Measurements from ENCODE around the gene NEU4.
"Not testable (repeated sequence)": the region's sequence is repeated elsewhere in the genome, so short reads cannot be mapped to it uniquely, and the experiment has no call there.

Gene NEU4, protein sequence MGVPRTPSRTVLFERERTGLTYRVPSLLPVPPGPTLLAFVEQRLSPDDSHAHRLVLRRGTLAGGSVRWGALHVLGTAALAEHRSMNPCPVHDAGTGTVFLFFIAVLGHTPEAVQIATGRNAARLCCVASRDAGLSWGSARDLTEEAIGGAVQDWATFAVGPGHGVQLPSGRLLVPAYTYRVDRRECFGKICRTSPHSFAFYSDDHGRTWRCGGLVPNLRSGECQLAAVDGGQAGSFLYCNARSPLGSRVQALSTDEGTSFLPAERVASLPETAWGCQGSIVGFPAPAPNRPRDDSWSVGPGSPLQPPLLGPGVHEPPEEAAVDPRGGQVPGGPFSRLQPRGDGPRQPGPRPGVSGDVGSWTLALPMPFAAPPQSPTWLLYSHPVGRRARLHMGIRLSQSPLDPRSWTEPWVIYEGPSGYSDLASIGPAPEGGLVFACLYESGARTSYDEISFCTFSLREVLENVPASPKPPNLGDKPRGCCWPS

DNA sequence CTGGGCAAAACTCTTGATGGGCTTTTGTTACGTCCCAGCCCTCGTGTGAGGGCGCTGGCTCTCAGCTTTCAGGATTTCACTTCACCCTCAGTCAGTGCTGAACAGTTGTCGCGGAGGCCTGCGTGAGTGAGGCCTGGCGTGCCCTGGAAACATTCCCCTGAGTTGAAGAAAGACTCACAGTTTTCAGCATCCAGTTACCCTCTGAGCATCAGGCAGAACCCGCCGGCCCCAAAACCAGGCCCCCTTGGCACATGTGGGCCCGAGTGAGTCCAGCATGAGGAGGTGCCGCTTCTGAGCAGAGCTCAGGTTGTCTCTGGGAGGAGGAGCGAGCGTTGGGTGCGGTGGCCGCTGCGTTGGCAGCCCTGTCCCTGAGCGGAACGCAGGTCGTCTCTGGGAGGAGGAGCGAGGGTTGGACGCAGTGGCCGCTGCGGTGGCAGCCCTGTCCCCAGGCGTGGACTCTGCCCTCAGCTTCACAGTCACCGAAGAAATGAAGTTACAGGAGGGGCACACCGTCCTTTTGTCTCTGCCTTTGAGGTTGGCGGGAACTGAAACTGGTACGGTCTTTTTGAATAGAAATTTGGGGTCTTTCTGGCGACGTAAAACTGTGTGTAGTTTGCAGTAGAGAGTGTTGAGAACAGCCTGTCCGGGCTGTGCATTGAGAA is at the start of gene NEU4:
Gene NEU4, plus strand, starts transcription at position 473 of the 662 bp plus-strand sequence. CDS start 5,292 bp downstream, outside the sequence.
- no peak for DNase-seq

DNA sequence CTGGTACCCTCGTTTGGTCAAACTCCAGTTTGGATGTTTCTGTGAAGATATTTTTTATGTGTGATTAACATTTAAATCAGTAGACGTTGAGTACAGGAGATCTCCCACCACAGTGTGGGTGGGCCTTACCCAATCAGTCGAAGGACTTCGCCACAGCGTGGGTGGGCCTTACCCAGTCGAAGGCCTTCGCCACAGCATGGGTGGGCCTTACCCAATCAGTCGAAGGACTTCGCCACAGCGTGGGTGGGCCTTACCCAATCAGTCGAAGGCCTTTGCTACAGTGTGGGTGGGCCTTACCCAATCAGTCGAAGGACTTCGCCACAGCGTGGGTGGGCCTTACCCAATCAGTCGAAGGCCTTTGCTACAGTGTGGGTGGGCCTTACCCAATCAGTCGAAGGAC is 49.1 kb upstream of the NEU4 start:
- not testable (repeated sequence) for DNase-seq

- DNase-seq, result no peak
Measured at GRCh38 chr2:241760301-241760771, 48.7 kb upstream of the NEU4 start.

DNA sequence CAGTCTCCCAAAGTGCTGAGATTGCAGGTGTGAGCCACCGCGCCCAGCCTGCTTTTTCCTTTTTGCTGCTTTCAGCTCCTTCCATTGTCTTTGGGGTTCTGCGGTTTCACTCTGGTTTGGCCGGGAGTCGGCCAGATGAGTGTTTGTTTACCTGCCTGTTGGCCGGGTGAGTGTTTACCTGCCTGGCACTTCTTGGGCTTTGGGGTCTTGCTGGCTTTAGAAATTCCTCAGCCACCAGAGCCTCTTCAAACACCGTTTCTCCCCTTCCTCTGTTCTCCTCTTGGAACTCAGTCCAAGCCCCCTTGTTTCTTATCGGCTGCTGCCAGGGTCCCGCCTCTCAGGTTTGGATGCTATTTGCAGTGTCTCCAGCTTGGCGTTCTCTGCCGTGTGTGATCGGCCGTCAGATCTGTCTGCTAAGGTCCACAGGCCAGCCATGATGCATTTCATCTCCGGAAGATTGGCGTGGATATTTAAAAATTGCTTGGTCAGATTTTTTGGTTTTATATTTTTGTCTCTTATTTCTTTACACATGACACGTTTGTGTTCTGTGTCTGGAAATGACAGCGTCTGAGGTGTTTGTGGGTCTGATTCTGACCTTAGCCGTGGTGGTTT is 46.6 kb upstream of the NEU4 start:
- DNase-seq, result no peak

DNA sequence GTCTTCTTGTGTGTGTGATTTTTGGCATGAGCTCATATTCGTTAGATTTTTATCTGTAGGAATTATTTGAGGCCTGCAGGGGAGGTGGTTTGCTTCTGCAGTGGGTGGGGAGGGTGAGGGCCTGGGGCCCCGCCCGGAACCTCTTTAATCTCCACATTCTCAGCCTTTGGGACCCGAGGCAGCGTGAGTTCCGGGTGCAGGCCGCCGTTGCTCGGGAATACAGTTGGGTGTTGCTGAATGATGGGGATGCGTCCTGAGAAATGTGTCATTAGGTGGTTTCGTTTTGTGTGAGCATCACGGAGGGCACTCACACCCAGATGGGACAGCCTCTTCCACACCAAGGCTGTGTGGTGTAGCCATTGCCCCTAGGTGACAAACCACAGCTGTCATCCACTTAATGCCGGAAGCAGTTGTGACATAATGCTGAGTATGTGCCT is 46.0 kb upstream of the NEU4 start:
- DNase-seq, result no peak

GRCh38 chr2:241763551-241764274 is 45.3 kb upstream of the NEU4 start:
- no peak for DNase-seq

- DNase-seq, result no peak
Measured at GRCh38 chr2:241764275-241765241, 44.4 kb upstream of the NEU4 start.

- no peak for DNase-seq
Measured at GRCh38 chr2:241767464-241768250, 41.3 kb upstream of the NEU4 start.

DNA sequence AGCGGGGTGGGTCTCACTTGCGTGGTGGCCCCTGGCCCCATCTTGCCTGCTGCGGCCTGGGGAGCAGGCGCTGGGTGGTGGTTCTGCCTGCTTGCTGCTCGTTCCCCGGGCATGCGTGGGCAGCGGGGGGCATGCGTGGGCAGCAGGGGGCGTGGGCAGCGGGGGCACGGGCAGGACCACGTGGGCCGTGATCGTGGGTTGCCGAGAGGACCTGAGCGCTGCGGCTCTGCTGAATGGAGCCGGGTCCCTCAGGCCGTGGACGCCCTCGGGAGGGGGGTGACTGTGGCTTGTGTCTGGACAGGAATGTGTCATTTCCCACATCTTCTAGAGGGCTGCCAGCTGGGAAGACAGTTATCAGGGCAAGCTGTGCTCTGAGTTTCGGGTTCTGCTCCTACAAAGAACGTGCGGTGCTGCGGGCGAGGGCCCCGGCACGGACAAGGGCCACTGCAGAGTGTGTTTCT is 40.7 kb upstream of the NEU4 start:
- no peak for DNase-seq

DNA sequence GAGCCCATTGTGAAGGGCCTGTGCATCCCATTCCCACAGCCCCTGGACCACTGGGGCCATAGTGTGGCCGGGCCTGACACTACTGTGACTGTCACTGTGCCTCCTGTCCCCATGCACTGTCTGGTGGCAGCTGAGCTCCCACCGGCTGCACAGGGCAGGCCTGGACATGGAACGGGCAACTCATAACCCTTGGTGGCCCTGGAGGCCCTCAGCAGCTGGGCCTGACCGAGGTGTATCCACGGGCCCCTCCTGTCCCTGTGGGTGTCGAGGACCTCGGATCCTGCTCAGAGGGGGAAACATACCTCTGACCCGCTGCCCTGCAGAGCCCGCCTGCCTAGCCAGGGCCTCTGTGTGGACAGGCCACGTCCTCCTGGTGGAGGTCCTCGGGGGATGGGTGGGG is 40.1 kb upstream of the NEU4 start:
- no peak for DNase-seq

DNA sequence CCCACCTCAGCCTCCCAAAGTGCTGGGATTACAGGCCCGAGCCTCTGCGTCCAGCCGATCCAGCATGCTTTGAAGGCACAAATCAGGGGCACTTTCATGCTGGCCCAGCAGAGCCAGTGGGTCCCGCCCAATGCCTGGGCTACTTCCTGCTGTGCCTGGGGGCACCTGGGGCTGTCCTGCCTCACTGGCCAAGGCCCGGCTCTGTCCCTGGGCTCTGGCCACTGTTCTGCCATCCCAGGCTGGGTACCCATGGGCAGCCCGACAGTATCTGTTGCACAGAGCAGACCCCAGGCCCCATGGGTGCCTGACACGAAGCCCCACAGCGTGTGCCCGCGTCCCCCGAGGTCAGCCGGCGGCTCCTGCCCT is 39.2 kb upstream of the NEU4 start:
- no peak for DNase-seq

- no peak for DNase-seq
Measured at GRCh38 chr2:241770185-241770935, 38.6 kb upstream of the NEU4 start.

- DNase-seq, result no peak
Measured at GRCh38 chr2:241770936-241771285, 38.1 kb upstream of the NEU4 start.

GRCh38 chr2:241771286-241772062 is 37.5 kb upstream of the NEU4 start:
- DNase-seq, result no peak

- DNase-seq, result no peak
Measured at GRCh38 chr2:241772063-241772499, 36.9 kb upstream of the NEU4 start.

- no peak for DNase-seq
Measured at GRCh38 chr2:241773511-241774418, 35.2 kb upstream of the NEU4 start.

GRCh38 chr2:241774419-241775222 is 34.4 kb upstream of the NEU4 start:
- no peak for DNase-seq
